PC-9 (cell line): ENCODE data around the gene TMEM107. TPM values are rescaled to one million over a fixed set of nuclear protein-coding genes. Genes with fewer than 3 reads are reported as not detected.
"Not testable (repeated sequence)": the region's sequence is repeated elsewhere in the genome, so short reads cannot be mapped to it uniquely, and the experiment has no call there.

ENCODE experiments used
- BruUV-seq: library from RNA; stranded (reverse); fragments of 400-500 nt; replicated peaks from 2 replicates; lab custom pipeline; 2021; lab: Mats Ljungman, UMichigan
- CTCF ChIA-PET: fragments of 300-600 bp; sonication (Branson Sonifier 250); formaldehyde crosslinking; loops from one replicate; lab custom pipeline; 2022; ENCODE audit warnings: antibody characterized with exemption; lab: Charles Lee
- POLR2A ChIA-PET: fragments of 300-600 bp; sonication (Branson Sonifier 250); formaldehyde crosslinking; loops from one replicate; lab custom pipeline; 2022; ENCODE audit warnings: antibody characterized with exemption; ENCODE audit not compliant: unreplicated experiment; lab: Charles Lee
- DNase-seq, 2 experiments: peaks; one replicate each; pipeline versions ENCODE4 v3.0.0 to v3.0.0-alpha.2; 2015 to 2022; ENCODE audit warnings: mixed read lengths in 1 of 2
- H2AFZ ChIP-seq: fragments of 200-600 bp; sonication (generic); 2 replicates; pipeline ENCODE4 v1.8.1; 2017; ENCODE audit warnings: antibody characterized with exemption
- H3F3A ChIP-seq: fragments of 200-600 bp; sonication (generic); 2 replicates; pipeline ENCODE4 v1.8.1; 2017; ENCODE audit warnings: antibody characterized with exemption, mild to moderate bottlenecking, low read depth; ENCODE audit not compliant: insufficient read depth
- H3K27ac ChIP-seq: fragments of 200-600 bp; sonication (generic); 2 replicates; pipeline ENCODE4 v1.6.1; 2016; ENCODE audit warnings: mixed run types
- H3K27me3 ChIP-seq: fragments of 200-600 bp; sonication (generic); 2 replicates; pipeline ENCODE4 v1.6.1; 2016; ENCODE audit warnings: low read depth, mixed run types; ENCODE audit not compliant: insufficient read depth
- H3K36me3 ChIP-seq: fragments of 200-600 bp; sonication (generic); 2 replicates; pipeline ENCODE4 v1.6.1; 2016; ENCODE audit warnings: low read depth, mixed run types
- H3K4me1 ChIP-seq: fragments of 200-600 bp; sonication (generic); replicated peaks from 2 replicates; pipeline ENCODE4 v1.6.1; 2016; ENCODE audit warnings: mixed run types; ENCODE audit not compliant: insufficient read depth
- H3K4me2 ChIP-seq: fragments of 200-600 bp; sonication (generic); 2 replicates; pipeline ENCODE4 v1.6.1; 2017; ENCODE audit warnings: mixed run types
- H3K4me3 ChIP-seq: fragments of 200-600 bp; sonication (generic); 2 replicates; pipeline ENCODE4 v1.6.1; 2016; ENCODE audit warnings: mixed run types
- H3K79me2 ChIP-seq: fragments of 200-600 bp; sonication (generic); 2 replicates; pipeline ENCODE4 v1.6.1; 2017; ENCODE audit warnings: low read depth, mixed run types
- H3K9me2 ChIP-seq: fragments of 200-600 bp; sonication (generic); 2 replicates; pipeline ENCODE4 v1.8.1; 2017; ENCODE audit warnings: mild to moderate bottlenecking; ENCODE audit not compliant: insufficient read depth
- H3K9me3 ChIP-seq: fragments of 200-600 bp; sonication (generic); 2 replicates; pipeline ENCODE4 v1.8.1; 2016; ENCODE audit warnings: low read depth; ENCODE audit not compliant: insufficient read depth
- H4K20me1 ChIP-seq: fragments of 200-600 bp; sonication (generic); 2 replicates; pipeline ENCODE4 v1.8.1; 2017; ENCODE audit not compliant: insufficient read depth
- EZH2 ChIP-seq: fragments of 200-600 bp; sonication (generic); IDR thresholded peaks from 2 replicates; pipeline ENCODE4 v1.8.0; 2017; ENCODE audit warnings: antibody characterized with exemption, low read depth
- intact Hi-C: fragments of 100-400 bp; cut with micrococcal nuclease; formaldehyde crosslinking; loops from one replicate; pipeline ENCODE4 v1.10.0; 2022; ENCODE audit not compliant: unreplicated experiment
- total RNA-seq: library from RNA; stranded (reverse); gene quantifications from 2 replicates; pipeline ENCODE4 v1.2.3, GENCODE V29; 2021
- TF ChIP-seq, protein P1 (sequence below): fragments of 200-600 bp; sonication (generic); conservative IDR thresholded peaks from 2 replicates; pipeline ENCODE4 v1.6.1; 2017; ENCODE audit warnings: mixed run types, antibody characterized with exemption, mild to moderate bottlenecking, moderate library complexity

The TMEM107 gene
- total RNA-seq, 1 experiment from 2014 or later, result 59.1 TPM

DNA sequence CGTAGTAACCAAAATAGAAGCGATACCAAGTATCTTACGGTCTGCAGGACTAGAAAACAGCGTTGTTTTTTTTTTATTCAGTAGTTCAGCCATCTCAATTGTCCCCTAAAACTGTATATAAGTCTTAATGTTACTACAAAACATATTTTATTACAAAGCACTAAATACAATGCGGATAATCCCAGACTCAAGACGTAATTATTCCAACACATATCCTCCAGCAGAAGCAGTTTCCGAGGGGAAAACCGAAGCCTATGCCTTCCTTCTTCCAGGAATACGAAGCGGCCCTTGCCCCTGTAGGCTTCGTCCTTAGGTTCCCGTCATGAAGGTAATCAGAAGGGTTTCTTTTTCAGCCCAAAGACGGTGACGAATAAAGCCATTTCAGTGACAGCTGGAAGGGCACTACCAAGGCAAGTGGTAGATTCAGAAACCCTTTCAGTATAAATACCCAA is 2.3 kb downstream of the TMEM107 start:
- BruUV-seq, result no TSS peak
- intact Hi-C loops, result loop anchor here (1.0 to 5.0 kb wide), 4 partner anchors 10 to 48 kb away; no protein-coding TSS in a partner anchor

DNA sequence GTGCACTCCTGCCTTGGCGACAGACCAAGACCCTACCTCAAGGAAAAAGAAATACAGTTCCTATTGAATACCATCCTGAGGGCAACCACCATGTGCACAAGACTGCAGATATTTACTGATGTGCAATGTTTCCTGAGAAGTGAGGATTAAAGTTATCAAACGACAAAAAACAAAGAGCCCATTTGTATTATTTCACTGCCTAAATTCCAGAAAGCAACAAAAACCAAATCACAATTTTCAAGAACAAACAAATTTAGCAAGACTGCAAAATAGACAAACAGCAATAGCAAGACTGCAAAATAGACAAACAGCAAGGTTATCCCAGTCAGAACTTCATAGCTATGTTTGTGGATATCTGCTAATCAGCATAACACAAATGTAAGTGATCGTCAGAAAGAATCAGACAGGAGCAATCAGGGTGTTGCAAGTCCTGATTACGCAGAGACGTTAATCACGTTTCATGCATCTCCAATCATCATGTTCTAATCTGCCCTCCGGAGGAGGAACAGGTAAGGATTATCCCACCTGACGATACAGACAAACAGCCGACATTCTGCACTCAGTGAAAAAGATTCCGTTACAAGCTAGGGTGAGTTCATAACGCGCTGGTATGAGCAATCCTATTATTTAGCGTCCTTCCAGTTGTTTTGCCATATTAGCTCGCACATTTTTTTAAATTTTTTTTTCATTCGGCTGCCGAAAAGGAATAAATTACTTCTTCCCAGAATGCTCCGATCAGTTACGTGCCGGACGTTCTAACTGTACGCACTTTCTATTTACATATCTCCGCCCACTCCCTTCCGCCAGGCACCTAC is 2.9 kb downstream of the TMEM107 start:
- intact Hi-C loops, result loop anchor here (1.0 to 5.0 kb wide), 4 partner anchors 9 to 49 kb away; no protein-coding TSS in a partner anchor
- TSS peak; percentile 99 for BruUV-seq

More for the DNA sequence above, 2.3 kb downstream of the TMEM107 start:
- Histone ChIP-seq H3K27me3 (no peaks in the 10 kb centered on the region), H3K4me2 (peak overlapping the region; percentile 82), H3K36me3 (no peaks in the 10 kb centered on the region), H4K20me1 (no peaks in the 10 kb centered on the region), H3K4me1 (0 out of 2 replicates have a peak, but pooled peaks cover 7% of the 10 kb centered on the region), H3F3A (peaks cover 20% of the 10 kb centered on the region), H3K9me3 (no peaks in the 10 kb centered on the region), H2AFZ (peak overlapping the region; percentile 75), H3K27ac (peak overlapping the region; percentile 93), H3K9me2 (no peaks in the 10 kb centered on the region), H3K79me2 (no peaks in the 10 kb centered on the region), H3K4me3 (peak overlapping the region; percentile 63)
- CTCF ChIA-PET, result interaction anchor here (0.7 to 1.0 kb wide), 2 partner anchors 16 to 127 kb away, joined by 3 read pairs; no protein-coding TSS in a partner anchor
- POLR2A ChIA-PET, result interaction anchor here (0.6 to 1.2 kb wide), 11 partner anchors 14 to 158 kb away, joined by 3 to 13 read pairs (median 6); partner anchors contain the start of genes BORCS6 and SLC25A35
- DNase-seq, result no peak
- TF ChIP-seq EZH2, result no peak
- TF ChIP-seq, protein P1, sequence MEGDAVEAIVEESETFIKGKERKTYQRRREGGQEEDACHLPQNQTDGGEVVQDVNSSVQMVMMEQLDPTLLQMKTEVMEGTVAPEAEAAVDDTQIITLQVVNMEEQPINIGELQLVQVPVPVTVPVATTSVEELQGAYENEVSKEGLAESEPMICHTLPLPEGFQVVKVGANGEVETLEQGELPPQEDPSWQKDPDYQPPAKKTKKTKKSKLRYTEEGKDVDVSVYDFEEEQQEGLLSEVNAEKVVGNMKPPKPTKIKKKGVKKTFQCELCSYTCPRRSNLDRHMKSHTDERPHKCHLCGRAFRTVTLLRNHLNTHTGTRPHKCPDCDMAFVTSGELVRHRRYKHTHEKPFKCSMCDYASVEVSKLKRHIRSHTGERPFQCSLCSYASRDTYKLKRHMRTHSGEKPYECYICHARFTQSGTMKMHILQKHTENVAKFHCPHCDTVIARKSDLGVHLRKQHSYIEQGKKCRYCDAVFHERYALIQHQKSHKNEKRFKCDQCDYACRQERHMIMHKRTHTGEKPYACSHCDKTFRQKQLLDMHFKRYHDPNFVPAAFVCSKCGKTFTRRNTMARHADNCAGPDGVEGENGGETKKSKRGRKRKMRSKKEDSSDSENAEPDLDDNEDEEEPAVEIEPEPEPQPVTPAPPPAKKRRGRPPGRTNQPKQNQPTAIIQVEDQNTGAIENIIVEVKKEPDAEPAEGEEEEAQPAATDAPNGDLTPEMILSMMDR, result no peak

DNA sequence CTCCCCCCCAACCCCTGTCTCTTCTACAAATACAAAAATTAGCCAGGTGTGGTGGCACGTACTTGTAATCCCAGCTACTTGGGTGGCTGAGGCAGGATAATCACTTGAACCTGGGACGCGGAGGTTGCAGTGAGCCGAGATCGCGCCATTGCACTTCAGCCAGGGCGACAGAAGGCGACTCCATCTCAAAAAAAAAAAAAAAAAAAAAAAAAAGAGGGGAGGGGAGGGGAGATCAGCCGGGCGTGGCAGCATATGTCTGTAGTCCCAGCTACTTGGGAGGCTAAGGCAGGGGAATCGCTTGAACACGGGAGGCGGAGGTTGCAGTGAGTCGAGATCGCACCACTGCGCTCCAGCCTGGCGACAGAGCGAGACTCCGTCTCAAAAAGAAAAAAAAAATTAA is 6.0 kb downstream of the TMEM107 start:
- intact Hi-C loops, result loop anchor here (5.0 kb wide), 1 partner anchor 52 kb away; no protein-coding TSS in a partner anchor
- H3K36me3 ChIP-seq, H4K20me1 ChIP-seq, DNase-seq, H3K9me3 ChIP-seq, POLR2A ChIA-PET, H3K4me2 ChIP-seq, H3K79me2 ChIP-seq, BruUV-seq, H3K27ac ChIP-seq, CTCF ChIA-PET, H2AFZ ChIP-seq, H3K9me2 ChIP-seq, H3K27me3 ChIP-seq, H3K4me3 ChIP-seq, H3K4me1 ChIP-seq: not testable (repeated sequence)
- H3F3A ChIP-seq, result peaks cover 20% of the 10 kb centered on the region

More for the DNA sequence above, 2.9 kb downstream of the TMEM107 start:
- Histone ChIP-seq H4K20me1 (no peaks in the 10 kb centered on the region), H3K4me2 (peak overlapping the region; percentile 82), H3K36me3 (no peaks in the 10 kb centered on the region), H3K27me3 (no peaks in the 10 kb centered on the region), H3K27ac (peak overlapping the region; percentile 93), H3K79me2 (no peaks in the 10 kb centered on the region), H3F3A (peaks cover 20% of the 10 kb centered on the region), H3K4me3 (peak overlapping the region; percentile 63), H3K9me3 (no peaks in the 10 kb centered on the region), H3K9me2 (no peaks in the 10 kb centered on the region), H2AFZ (peak overlapping the region; percentile 75; the same call in 1 of the 2 replicates), H3K4me1 (0 out of 2 replicates have a peak, but pooled peaks cover 7% of the 10 kb centered on the region)
- CTCF ChIA-PET, result interaction anchor here (0.7 to 1.0 kb wide), 2 partner anchors 15 to 127 kb away, joined by 3 read pairs; no protein-coding TSS in a partner anchor
- DNase-seq, result peak; percentile 79 to 96
- no peak for TF ChIP-seq EZH2
- TF ChIP-seq, protein P1, result no peak
- POLR2A ChIA-PET, result interaction anchor here (0.5 to 1.2 kb wide), 21 partner anchors 9 to 262 kb away, joined by 3 to 21 read pairs (median 6); partner anchors contain the start of genes BORCS6, CTC1, NDEL1 and SLC25A35
